Adipocyte (in vitro differentiated cells): ENCODE data around the gene SNN.
A peak's percentile ranks its signal among the peaks of the same experiment; 100 is the strongest.

Experiments
- DNase-seq: peaks from one replicate; pipeline ENCODE4 v3.0.0-alpha.2; 2015; ENCODE audit warnings: low read depth
- H3K27me3 ChIP-seq: replicated peaks from 2 replicates; pipeline ENCODE4 v1.7.0; 2013; ENCODE audit warnings: mild to moderate bottlenecking, low read length, moderate library complexity; ENCODE audit not compliant: control insufficient read depth, insufficient read depth
- H3K36me3 ChIP-seq: 2 replicates; pipeline ENCODE4 v1.7.0; 2013; ENCODE audit warnings: low read length, mild to moderate bottlenecking, moderate library complexity; ENCODE audit not compliant: control insufficient read depth, insufficient read depth, severe bottlenecking
- H3K4me1 ChIP-seq: 2 replicates; pipeline ENCODE4 v1.7.0; 2013; ENCODE audit warnings: mild to moderate bottlenecking, low read length, moderate library complexity; ENCODE audit not compliant: control insufficient read depth, insufficient read depth
- H3K4me3 ChIP-seq: 2 replicates; pipeline ENCODE4 v1.7.0; 2013; ENCODE audit warnings: mild to moderate bottlenecking, low read length, moderate library complexity
- H3K9ac ChIP-seq: 2 replicates; pipeline ENCODE4 v1.7.0; 2013; ENCODE audit warnings: mild to moderate bottlenecking, low read length, moderate library complexity
- H3K9me3 ChIP-seq: 2 replicates; pipeline ENCODE4 v1.7.0; 2013; ENCODE audit warnings: mild to moderate bottlenecking, low read length, moderate library complexity; ENCODE audit not compliant: control insufficient read depth

The SNN gene

DNA sequence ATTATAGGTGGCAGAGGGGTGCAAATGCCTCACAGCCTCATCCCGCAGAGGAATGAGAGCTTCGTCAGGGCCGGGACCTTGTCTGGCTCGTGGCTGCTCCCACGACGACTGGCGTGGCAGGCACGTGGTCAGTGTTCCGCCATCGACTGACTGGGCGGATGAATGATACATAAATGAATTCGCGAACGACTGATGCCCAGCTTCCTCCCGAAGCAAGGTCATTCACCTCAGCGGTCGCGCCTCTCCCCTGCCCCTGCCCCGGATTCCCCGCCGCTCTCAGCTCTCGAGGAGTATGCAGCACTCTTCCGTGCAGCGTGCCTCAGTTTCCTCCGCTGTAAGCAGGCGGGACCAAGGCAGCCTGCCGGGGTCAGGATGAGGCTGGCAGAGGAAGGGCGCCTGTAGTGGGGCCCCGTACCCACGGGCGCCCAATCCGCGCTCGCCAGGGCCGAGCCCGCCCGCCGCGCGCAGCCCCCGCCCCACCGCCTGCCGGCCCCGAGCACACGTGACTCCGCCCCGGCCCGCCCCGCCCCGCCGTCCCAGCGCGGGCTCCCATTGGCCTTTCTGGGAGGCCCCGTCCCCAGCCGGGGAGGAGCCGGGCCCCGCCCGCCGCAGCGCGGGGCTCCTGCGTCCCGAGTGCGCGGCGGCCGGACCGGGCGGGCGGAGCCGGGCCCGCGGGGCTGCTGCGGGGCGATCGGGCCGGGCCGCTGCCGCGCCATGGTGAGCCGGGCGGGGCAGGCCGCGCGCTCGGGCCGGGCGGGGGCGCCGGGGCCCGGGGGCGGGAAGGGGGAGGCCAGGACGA, at the start of gene SNN:
Gene SNN, plus strand, starts transcription at position 632 of the 799 bp plus-strand sequence. CDS start 7,605 bp downstream, outside the sequence.
- peak within 1 kb of the TSS; percentile 86 for H3K9ac ChIP-seq
- peaks cover 13% of the 10 kb centered on the region for H3K4me1 ChIP-seq
- no peaks in the 10 kb centered on the region for H3K36me3 ChIP-seq
- peak; percentile 96 for DNase-seq
- no peaks in the 10 kb centered on the region for H3K9me3 ChIP-seq
- no peaks in the 10 kb centered on the region for H3K27me3 ChIP-seq
- peak within 1 kb of the TSS; percentile 85 for H3K4me3 ChIP-seq

DNA sequence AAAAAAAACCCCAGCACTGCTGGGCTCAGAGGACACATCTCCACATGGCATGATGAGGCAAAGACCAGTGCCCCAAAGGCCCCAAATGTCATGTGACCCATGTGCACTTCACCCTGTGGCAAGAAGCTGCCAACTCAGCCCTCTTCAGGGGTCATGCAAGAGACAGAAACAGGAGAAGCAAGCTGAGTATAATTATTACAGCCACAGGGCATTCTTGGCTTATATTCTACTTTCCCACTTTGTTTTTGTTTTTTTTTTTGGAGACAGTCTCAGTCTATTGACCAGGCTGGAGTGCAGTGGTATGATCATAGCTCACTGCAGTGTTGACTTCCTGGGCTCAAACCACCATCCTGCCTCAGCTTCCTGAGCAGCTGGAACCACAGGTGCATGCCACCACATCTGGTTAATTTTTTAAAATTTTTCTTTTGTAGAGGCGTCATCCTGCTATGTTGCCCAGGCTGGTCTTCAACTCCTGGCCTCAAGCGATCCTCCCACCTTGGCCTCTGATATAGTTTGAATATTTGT, 48.9 kb upstream of the SNN start:
- DNase-seq: no peak
- Histone ChIP-seq H3K27me3 (no peaks in the 10 kb centered on the region), H3K36me3 (no peaks in the 10 kb centered on the region), H3K9me3 (no peaks in the 10 kb centered on the region), H3K9ac (no peak overlapping the region), H3K4me1 (peaks cover 3% of the 10 kb centered on the region), H3K4me3 (no peak overlapping the region)

DNA sequence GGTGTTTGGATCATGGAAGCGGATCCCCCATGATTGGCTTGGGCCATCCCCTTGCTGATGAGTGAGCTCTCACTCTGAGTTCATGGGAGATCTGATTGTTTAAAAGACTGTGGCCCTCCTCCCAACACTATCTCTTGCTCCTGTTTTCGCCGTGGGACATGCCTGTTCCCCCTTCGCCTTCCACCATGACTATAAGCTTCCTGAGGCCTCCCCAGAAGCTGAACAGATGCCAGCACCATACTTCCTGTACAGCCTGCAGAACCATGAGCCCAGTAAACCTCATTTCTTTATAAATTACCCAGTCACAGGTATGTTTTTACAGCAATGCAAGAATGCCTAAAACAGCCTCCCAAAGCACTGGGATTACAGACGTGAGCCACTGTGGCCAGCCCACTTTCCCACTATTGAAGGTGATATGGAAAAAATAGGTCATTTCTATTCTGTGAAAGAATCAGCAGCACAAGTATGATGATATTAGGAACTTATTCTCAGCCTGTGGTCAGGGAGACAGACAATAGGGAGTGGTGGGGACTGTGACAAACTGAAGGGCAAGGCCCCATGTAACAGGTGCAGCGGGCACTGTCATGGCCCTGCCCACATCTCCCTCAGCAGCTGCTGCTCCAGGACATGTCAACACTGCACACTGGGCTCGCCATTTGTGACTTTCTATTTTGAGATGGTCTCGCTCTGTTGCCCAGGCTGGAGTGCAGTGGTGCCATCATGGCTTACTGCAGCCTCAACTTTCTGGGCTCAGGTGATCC, 47.8 kb upstream of the SNN start:
- Histone ChIP-seq H3K9me3 (no peaks in the 10 kb centered on the region), H3K27me3 (no peaks in the 10 kb centered on the region), H3K4me1 (peaks cover 3% of the 10 kb centered on the region), H3K4me3 (no peak overlapping the region), H3K36me3 (no peaks in the 10 kb centered on the region), H3K9ac (no peak overlapping the region)
- DNase-seq: no peak

DNA sequence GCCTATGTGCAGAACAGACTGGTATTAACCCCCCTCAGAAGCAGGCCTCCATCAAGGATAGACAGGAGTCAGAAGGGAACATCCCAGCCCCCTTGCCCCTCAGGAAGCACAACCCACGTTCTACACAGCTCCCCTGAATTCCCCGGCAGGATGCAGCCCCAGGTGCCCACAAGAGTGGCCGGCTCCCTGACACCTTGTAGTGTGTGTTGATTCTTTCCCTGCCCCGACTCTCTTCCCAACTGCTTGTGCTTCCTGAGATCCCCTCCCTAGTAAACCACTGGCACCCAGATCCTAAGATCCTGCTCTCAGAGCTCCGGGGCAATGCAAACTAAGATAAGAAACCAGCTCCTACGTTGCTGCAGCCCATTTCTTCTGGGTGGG, 46.7 kb upstream of the SNN start:
- H3K9ac ChIP-seq: peak overlapping the region; percentile 43
- H3K4me1 ChIP-seq: peaks cover 3% of the 10 kb centered on the region
- H3K9me3 ChIP-seq: no peaks in the 10 kb centered on the region
- DNase-seq: no peak
- no peaks in the 10 kb centered on the region for H3K27me3 ChIP-seq
- H3K36me3 ChIP-seq: no peaks in the 10 kb centered on the region
- peak overlapping the region; percentile 3 for H3K4me3 ChIP-seq

DNA sequence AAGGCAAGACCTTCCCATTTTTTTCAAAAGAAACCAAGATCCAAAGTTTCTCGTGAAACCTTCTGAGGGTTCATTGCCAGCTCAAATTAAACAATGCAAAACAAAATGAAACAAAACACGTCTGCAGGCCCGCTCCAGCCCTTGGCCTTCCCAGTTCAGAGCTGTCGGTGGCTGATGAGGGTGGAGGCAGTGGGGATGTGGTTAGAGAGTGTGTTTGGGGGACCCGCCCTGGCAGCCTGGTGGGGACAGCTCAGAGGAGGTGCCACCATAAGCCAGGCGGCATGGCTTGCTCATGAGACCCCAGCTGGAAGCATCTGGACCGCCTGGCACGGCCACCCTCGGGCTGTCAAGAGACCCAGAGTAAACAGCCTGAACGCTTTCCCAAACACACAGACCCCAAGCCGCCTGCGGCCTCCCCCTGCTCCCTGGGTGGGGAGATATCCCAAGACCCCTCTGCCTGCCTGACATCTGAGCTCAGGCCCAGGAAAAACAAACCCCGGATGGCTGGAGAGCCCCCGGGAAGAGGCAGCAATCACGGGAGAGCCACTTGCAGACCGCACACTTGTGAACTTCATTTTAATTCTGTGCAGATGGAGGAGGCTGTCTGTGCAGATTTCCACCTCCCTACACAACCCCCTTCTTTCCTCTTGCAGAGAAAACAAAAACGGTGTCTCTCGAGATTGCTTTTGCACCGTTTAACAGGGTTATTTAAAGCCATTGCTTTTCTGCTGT, 46.2 kb upstream of the SNN start:
- H3K4me3 ChIP-seq: peak overlapping the region; percentile 3

DNA sequence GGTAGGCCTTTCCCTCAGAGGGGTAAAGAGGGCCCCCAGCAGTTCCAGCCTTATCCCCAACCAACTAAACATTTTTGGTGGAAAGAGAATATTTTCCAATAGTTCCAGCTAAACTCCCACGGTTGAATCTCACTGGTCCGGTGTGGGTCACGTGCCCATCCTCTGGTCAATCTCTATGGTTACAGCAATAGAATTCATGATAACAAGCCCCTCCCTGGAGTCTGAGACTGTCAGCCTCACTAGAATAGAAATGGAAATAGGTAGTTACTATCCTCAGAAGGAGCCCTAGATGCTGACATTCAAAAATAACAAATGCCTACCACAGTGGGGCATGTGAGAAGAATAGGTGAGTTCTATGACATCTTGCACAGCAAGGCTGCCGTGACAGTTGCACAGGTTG, 44.0 kb upstream of the SNN start:
- peaks cover 3% of the 10 kb centered on the region for H3K4me1 ChIP-seq
- H3K27me3 ChIP-seq: no peaks in the 10 kb centered on the region
- no peaks in the 10 kb centered on the region for H3K36me3 ChIP-seq
- no peaks in the 10 kb centered on the region for H3K9me3 ChIP-seq
- no peak for DNase-seq
- no peak overlapping the region for H3K4me3 ChIP-seq
- no peak overlapping the region for H3K9ac ChIP-seq

More for the DNA sequence above, 46.2 kb upstream of the SNN start:
- no peaks in the 10 kb centered on the region for H3K36me3 ChIP-seq
- no peaks in the 10 kb centered on the region for H3K27me3 ChIP-seq
- peaks cover 3% of the 10 kb centered on the region for H3K4me1 ChIP-seq
- DNase-seq: peak; percentile 52
- no peaks in the 10 kb centered on the region for H3K9me3 ChIP-seq
- H3K9ac ChIP-seq: peak overlapping the region; percentile 43

DNA sequence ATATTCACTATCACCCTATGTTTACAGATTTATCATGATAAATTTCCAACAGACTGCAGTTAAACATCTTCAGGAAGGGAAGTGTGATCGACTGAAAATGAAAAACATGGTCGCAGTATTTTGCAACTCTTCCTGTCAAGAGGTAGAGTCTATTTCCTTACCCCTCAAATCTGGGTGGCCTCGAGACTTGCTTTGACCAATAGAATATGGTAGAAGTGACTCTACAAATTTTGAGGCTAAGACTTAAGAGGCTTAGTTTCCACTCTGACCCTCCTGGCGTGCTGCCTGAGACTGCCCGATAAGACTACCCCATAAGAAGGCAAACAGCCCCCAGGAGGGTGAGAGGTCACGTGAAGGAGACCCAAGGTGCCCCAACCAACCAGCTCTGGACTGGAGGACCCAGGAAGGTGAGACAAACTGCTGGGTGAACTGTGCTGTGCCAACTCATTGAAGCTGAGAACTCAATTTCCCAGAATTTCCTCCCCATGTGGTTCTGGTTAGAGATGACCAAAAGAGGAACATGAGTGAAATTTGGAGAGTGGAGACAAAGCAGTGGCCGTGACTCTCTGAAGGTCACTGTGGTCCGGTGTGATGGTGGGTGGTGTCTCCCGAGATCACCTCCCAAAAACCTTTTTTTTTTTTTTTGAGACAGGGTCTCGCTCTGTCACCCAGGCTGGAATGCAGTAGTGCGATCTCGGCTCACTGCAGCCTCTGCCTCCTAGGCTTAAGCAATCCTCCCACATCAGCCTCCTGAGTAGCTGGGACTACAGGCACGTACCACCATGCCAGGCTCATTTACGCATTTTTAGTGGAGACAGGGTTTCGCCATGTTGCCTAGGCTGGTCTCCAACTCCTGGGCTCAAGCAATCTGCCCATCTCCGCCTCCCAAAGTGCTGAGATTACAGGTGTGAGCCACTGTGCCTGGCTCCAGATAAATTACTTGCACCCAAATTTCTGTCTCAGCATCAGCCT, 43.3 kb upstream of the SNN start:
- H3K27me3 ChIP-seq: no peaks in the 10 kb centered on the region
- no peaks in the 10 kb centered on the region for H3K9me3 ChIP-seq
- no peaks in the 10 kb centered on the region for H3K36me3 ChIP-seq
- peak; percentile 61 for DNase-seq
- H3K9ac ChIP-seq: no peak overlapping the region
- H3K4me1 ChIP-seq: no peaks in the 10 kb centered on the region
- no peak overlapping the region for H3K4me3 ChIP-seq

DNA sequence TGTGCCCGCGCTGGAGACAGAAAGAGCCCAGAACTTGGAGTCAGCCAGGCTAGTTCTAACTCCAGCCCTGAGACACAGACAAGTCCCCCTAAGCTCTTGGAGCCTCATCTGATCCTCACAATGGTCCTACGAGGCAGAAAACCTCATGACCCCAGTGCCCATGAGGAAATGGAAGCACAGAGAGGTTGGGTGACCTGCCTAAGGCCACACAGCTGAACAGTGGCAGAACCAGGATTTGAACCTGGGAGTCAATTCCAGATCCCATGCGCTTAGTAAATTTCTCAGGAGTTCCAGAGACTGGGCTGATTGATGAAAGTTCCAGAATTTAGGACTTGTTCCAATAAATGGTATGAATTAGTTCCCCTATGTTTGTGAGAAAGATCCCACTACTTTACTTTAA, 42.5 kb upstream of the SNN start:
- Histone ChIP-seq H3K9me3 (no peaks in the 10 kb centered on the region), H3K9ac (no peak overlapping the region), H3K36me3 (no peaks in the 10 kb centered on the region), H3K4me3 (no peak overlapping the region), H3K4me1 (no peaks in the 10 kb centered on the region), H3K27me3 (no peaks in the 10 kb centered on the region)
- DNase-seq: no peak

DNA sequence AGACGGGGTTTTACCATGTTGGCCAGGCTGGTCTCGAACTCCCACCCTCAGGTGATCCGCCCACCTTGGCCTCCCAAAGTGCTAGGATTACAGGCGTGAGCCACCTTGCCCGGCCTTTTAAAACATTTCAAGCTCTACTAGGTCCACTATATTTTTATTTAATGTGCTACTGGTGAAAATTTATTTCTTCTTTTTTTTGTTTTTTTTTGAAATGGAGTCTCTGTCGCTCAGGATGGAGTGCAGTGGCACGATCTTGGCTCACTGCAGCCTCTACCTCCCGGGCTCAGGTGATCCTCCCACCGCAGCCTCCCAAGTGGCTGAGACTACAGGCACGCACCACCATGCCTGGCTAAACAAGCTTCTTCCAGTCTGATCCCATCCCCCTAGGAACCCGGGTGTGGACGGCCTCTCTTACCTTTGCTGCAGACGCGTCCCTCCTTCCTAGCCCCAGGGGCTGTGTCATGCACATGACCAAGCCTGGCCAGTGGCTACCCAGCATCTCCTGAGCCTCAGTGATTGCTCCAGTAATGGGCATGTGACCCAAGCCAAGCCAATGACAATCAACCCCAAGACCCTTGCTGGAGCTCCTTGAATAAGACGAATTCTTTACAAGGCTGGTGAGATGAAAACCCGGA, 41.5 kb upstream of the SNN start:
- no peaks in the 10 kb centered on the region for H3K36me3 ChIP-seq
- no peak overlapping the region for H3K9ac ChIP-seq
- H3K9me3 ChIP-seq: no peaks in the 10 kb centered on the region
- no peaks in the 10 kb centered on the region for H3K4me1 ChIP-seq
- no peaks in the 10 kb centered on the region for H3K27me3 ChIP-seq
- H3K4me3 ChIP-seq: no peak overlapping the region
- DNase-seq: no peak

DNA sequence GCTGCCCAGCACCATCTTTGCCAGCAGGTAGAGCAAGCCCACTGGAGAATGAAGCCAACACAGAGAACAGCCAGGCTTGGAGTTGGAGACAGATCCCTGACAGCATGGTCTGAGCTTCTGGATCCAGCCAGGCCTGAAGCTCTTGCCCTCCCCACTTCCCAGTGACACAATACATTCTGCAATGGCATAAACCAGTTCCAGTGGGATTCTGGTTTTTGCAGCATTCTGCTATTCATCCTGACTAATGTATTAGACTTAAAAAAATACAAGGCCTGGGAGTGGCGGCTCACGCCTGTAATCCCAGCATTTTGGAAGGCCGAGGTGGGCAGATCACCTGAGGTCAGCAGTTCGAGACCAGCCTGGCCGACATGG, 41.0 kb upstream of the SNN start:
- Histone ChIP-seq H3K36me3 (no peaks in the 10 kb centered on the region), H3K9me3 (no peaks in the 10 kb centered on the region), H3K4me1 (peaks cover 2% of the 10 kb centered on the region), H3K9ac (no peak overlapping the region), H3K27me3 (no peaks in the 10 kb centered on the region), H3K4me3 (no peak overlapping the region)
- DNase-seq: no peak
